ENCODE results near the gene C15orf61.

The C15orf61 gene

GRCh38 chr15:67549736-67550135, 28.8 kb downstream of the C15orf61 start:
- no peak for DNase-seq (ENCODE audit: low read depth, low spot score)

DNA sequence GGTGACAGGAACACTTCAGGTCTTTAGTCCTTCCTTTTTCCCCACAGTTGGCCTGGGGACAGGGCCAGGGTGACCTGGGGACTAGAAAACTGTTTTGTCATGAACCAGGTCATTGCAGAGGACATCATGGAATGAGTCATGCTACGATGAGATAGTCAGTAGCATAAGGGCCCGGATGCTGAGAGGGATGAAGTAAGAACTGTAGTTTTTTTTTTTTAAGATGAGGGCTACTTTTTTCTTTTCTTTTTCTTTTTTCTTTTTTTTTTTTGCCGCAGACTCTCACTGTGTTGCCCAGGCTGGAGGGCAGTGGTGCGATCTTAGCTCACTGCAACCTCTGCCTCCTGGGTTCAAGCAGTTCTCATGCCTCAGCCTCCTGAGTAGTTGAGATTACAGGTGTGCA, 29.6 kb downstream of the C15orf61 start:
- DNase-seq (ENCODE audit: low read depth, low spot score) = no peak

DNA sequence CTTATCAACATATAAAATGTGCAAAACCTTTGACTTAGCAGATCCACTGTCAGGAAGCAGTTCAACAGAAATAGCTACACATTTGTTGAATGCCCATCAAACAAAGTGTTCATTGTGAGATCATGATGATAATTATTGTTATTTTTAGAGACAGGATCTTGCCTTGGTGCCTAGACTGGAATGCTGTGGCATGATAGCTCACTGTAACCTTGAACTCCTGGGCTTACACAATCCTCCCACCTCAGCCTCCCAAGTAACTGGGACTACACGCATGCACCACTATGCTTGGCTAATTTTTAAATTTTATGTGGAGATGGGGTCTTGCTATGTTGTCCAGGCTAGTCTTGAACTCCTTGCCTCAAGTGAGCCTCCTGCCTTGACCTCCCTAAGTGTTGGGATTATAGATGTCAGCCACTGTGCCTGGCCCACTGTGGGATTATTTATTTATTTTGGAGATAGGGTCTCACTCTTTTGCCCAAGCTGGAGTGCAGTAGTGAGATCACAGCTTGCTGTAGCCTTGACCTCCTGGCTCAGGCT, 30.3 kb downstream of the C15orf61 start:
- no peak for DNase-seq (ENCODE audit: low read depth, low spot score)

DNA sequence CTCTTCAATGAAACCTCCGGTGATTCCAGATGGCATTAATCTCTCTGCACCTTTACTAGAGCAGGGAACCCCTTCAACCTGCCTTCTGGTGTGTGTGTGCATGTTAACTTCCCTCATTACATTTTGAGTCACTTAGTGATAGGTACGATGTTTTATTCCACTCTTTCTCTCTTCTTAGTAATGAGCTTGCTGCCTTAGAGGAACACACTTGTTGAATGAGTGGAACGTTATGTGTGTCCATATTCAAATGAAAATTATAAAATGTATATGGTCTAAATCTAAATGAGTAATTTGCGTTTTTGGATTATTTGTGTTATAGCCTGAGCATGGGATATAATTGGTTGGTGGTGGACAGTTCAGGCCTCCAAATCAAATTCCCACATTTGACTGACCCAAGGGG, 33.6 kb downstream of the C15orf61 start:
- no peak for DNase-seq (ENCODE audit: low read depth, low spot score)

DNA sequence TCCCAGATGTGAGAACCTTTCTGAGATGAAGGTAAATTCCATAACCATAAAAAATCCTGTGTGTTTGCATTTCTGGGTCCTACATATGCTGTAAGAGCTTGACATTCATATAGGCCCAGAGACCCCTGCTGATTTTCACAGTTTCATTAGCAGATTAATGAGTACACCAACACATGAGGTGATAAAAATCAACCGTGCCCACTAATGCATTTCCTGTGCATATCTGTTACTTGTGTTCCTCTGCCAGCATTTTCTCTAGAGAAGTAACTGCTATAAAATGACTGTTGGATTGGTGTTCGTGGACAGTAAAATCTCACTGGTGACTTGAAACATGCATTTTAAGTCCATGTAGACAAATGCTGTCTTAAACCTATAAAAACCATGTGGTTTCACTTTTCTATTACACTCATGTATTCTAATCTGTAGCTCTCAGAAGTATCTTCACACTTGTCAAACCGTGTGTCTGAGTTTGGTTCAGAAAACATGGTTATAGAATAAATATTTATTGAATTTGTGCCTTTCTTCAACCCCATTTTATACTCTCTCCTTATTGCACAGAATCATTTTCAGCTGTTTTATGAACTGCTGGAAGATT, 36.1 kb downstream of the C15orf61 start:
- no peak for DNase-seq (ENCODE audit: low read depth, low spot score)

DNA sequence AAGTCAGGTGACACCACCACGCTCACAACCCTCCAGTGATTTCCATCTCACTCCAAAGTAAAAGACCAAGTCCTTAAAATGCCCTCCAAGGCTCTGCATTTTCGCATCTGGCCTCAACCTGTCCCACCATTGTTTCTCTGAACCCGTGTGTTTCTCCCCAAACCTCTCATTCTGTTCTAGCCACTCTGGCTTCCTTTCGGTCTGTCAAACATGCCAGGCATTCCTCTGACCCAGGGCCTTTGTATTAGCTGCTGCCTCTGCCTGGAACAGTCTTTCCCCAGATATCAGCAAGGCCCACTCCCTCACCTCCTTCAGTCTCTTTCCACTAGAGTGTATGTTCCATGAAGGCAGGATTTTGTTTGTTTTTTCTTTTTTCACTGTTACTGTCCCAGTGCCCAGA, 37.6 kb downstream of the C15orf61 start:
- DNase-seq (ENCODE audit: low read depth, low spot score) = no peak

DNA sequence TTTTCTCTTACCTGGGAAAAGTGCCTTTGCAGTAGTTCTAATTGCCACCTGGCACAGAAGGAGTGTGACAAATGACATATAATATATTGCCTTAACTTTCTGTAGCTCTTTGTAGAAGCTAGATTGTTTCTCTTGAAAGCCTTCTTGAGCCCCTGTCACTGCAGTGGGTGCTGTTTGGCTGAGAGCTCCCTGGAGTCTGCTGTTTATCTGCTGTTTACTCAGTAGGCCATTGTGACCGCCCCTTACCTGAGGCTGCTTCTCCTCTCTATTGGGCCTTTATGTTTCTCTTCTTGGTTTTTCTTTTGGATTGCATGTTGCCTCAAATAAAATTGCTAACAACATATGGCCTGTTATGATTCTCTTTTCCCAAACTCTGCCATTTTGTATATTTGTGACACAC, 38.2 kb downstream of the C15orf61 start:
- no peak for DNase-seq (ENCODE audit: low read depth, low spot score)

DNA sequence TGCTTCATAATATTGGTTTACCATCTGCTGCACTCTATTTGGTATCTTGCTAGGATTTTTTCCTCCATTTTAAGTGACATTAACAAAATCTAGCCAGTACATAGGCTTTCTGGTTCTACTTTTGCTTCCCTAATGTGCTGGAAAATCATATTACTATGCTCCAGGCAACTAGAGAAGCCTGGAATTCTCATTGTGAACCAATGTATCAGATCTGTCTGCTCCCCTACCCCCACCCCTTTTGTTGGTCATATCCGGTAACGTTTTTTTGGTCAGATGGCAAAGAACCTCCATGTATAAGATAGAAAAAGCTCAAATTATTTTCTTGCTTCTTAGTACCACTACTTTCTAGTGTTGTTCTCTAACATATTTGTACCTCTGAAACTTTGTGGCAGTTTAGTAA, 38.6 kb downstream of the C15orf61 start:
- no peak for DNase-seq (ENCODE audit: low read depth, low spot score)

DNA sequence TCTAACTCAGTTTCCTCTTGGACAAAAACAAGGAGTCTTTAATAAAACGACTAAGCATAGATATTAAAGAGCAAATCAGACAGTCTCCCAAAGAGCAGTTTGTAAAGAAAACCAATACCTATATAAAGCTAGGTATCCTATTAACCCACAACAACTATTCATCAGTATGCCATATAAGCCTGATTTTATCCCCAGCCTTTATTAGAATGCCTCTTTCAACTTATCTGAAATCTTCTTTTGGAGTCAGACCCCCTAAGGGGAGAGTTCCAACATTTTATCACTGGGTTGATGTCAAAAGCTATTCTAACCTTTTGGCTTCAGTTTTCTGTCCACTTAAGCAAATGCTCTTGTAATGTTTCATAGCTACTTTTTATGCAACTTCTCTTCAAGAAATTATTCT, 39.4 kb downstream of the C15orf61 start:
- no peak for DNase-seq (ENCODE audit: low read depth, low spot score)

DNA sequence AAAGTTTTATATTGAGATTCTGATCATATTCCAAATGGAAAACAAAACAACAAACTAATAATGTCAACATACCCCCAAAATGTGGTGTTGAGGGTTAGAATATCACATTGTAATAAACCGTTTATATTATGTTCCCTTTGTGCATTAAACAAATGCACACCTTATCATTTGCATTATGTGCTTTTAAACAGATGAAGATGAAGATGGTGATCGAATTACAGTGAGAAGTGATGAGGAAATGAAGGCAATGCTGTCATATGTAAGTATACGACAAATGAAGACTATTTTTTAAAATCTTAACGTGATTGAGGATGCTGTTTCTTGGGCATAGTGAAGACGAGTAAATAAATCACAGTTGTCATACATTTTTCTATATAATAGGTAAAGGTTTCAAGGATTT, 42.2 kb downstream of the C15orf61 start:
- no peak for DNase-seq (ENCODE audit: low read depth, low spot score)

DNA sequence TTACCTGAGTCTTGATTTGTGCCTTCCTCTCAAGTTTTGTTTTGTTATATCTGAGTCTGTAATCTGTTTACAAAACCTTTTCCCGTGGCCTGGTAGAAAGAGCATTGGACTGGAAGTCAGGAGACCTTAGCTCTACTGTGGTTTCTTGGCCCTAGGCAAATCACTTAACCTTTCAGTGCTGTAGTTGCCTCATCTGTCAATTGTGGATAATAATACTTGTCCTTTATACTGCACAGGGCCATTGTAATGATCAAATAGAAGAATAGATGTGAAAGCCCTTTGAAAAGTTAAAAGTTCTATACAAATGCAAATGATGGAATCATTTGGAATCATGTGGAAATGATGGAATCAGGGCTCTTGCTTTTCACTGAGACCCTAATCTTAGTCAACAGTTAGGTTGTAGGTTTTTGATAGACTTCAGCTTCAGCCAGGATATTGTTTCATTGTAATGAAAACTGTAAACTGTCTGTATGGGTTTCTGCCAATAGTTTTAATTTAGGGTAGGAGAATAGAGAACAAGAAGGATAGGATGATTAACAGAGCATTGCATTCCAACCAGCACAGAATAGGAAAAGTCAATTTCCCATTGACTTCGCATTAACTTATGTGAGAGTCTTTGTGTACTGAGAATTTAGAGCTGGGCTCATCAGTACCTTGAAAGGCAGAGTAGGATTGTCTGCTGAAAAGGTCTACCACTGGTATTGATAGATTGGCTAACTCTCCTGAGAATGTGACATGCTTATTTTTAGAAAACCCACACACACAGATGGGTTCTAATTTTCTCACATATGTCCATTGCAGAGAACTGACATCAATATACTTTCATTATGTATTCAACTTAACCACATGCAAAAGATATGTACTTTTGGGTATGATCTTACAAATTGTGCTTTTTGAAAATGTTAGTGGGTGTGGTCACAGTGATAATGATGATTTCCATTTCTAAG, 43.4 kb downstream of the C15orf61 start:
- no peak for DNase-seq (ENCODE audit: low read depth, low spot score)

GRCh38 chr15:67564968-67565345, 44.0 kb downstream of the C15orf61 start:
- DNase-seq (ENCODE audit: low read depth, low spot score) = no peak

GRCh38 chr15:67569668-67570067, 48.7 kb downstream of the C15orf61 start:
- DNase-seq (ENCODE audit: low read depth, low spot score) = no peak

- DNase-seq (ENCODE audit: low read depth, low spot score) = no peak
Measured at GRCh38 chr15:67570875-67571647, 50.1 kb downstream of the C15orf61 start.

DNA sequence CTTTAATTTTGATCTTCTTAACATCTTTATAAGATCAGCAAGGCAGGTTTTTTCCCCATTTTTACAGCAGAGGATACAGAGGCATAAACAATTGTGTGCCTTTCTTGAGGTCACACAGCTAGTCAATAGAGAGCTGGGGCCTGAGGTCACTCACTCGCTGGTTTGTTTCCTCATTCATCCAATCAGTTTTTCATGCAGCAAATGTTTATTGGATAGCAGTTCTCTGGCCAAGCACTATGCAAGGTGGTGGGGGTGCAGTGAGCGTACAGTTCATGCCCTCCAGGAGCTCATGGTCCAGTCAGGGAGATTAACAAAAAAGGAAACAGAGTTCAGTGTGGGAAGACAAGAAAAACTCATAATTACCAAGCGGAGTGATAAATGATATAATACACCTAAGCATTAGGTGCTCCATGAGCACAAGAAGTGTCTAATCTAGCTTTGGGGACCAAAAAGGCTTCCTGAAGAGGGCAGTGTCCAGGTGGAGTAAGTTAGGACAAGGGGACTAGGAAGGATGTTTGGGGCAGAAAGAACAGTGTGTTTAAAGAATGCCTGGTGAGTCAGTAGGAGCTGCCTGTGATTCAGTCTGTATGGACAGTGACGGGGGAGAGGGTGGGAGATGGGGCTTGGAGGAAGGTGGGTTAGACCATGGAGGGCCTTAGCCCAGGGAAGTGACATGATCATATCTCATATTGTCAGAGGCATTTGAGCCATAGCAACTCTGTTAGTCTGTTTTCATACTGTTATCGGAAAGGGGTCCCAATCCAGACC, 50.9 kb downstream of the C15orf61 start:
- no peak for DNase-seq (ENCODE audit: low read depth, low spot score)

DNA sequence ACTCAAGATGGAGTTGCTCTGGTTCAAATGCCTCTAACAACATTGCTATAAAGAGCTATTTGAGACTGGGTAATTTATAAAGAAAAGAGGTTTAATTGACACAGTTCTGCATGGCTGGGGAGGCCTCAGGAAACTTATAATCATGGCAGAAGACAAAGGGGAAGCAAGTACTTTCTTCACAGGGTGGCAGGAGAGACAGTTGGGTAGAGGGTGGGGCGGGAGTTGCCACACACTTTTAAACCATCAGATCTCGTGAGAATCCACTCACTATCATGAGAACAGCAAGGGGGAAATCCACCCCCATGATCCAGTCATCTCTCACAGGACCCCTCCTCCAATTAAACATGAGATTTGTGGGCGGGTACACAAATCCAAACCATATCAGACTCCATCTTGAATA, 52.3 kb downstream of the C15orf61 start:
- no peak for DNase-seq (ENCODE audit: low read depth, low spot score)

DNA sequence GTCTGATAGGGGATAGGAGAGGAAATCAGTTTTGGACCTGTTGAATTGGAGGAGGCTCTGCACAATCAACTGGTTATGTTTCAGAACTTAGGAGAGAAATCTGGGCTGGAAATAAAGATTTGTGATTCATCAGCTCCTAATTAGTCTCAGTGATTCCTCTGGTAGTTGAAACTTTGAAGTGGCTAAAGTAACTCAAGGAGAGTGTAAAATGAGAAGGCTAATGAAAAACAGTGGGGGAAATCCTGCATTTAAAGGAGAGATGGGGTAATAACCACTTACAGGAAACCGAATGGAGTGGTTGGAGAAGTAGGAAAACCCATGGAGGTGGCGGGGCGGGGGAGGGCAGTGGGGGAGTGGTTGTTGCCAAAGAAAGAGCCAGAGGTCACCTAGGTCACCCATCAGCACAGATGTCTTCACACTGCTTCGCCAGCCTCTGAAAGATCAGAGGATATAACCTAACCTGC, 54.1 kb downstream of the C15orf61 start:
- no peak for DNase-seq (ENCODE audit: low read depth, low spot score)

GRCh38 chr15:67578020-67578600, 57.2 kb downstream of the C15orf61 start:
- DNase-seq (ENCODE audit: low read depth, low spot score) = no peak

GRCh38 chr15:67579164-67579563, 58.2 kb downstream of the C15orf61 start:
- DNase-seq (ENCODE audit: low read depth, low spot score) = no peak

All from iPS DF 19.7 (cell line).